DOHH2 (cell line): ENCODE data around the gene ZNF205.

Experiments
- EZH2phosphoT487 ChIP-seq: fragments of 200-600 bp; sonication (generic); IDR thresholded peaks from 2 replicates; pipeline ENCODE4 v1.6.1; 2017; ENCODE audit warnings: borderline replicate concordance, mild to moderate bottlenecking, antibody characterized with exemption, low read length, moderate library complexity, mixed read lengths
- TF ChIP-seq, protein P1 (sequence below): fragments of 200-600 bp; sonication (generic); IDR thresholded peaks from one replicate; pipeline ENCODE4 v1.5.1; 2014; ENCODE audit warnings: antibody characterized with exemption, mild to moderate bottlenecking, low read depth, low read length; ENCODE audit not compliant: poor library complexity, severe bottlenecking

DNA sequence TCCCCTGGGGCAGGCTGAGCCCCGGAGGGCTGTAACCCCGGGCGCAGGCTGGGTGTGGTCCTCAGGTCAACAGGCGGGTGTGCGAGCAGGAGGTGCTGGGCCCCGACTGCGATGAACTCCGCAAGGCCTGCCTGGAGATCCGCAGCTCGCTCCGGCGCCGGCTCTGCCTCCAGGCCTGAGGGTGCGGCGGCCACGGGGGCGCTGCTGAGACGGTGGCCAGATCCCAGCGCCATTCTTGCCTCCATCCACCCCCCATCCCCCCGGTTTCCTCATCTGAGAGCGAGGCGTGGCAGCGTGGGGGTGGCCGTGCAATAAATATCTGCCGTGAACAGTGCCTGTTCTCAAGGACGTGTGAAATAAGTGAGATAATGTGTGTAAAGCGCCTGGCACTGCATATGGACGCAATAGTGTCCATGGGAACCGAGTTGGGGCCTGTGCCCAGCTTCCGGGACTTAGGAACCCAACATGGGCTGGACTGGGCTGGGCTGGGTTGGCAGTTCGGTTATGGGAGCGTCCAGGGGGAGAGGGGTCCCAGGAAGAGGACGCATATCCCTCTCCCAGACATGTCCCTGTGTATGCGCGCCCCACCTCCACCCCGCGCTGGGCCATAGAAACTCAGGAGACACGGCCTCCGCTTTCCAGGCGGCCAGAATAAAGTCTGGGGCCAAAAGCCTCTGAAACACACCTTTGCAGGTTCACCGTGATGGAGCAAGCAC is 37.4 kb downstream of the ZNF205 start:
- TF ChIP-seq, protein P1, sequence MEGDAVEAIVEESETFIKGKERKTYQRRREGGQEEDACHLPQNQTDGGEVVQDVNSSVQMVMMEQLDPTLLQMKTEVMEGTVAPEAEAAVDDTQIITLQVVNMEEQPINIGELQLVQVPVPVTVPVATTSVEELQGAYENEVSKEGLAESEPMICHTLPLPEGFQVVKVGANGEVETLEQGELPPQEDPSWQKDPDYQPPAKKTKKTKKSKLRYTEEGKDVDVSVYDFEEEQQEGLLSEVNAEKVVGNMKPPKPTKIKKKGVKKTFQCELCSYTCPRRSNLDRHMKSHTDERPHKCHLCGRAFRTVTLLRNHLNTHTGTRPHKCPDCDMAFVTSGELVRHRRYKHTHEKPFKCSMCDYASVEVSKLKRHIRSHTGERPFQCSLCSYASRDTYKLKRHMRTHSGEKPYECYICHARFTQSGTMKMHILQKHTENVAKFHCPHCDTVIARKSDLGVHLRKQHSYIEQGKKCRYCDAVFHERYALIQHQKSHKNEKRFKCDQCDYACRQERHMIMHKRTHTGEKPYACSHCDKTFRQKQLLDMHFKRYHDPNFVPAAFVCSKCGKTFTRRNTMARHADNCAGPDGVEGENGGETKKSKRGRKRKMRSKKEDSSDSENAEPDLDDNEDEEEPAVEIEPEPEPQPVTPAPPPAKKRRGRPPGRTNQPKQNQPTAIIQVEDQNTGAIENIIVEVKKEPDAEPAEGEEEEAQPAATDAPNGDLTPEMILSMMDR, result peak; percentile 81
- TF ChIP-seq EZH2phosphoT487, result no peak
